Tibial nerve (tissue), 4 donors: ENCODE results near the gene ERAP2.

ENCODE experiments used
- EP300 ChIP-seq, 2 donors: sonication (generic); formaldehyde crosslinking; IDR thresholded peaks; one replicate each; pipeline ENCODE4 v1.6.1; 2017; ENCODE audit warnings: antibody characterized with exemption in 2 of 2, mild to moderate bottlenecking in 1 of 2
- POLR2A ChIP-seq, 2 donors: fragments of 450-650 bp; IDR thresholded peaks; one replicate each; pipeline ENCODE4 v1.6.1; 2017; ENCODE audit warnings: antibody characterized with exemption in 2 of 2, mild to moderate bottlenecking in 2 of 2, moderate library complexity in 2 of 2
- TF ChIP-seq, protein P1 (sequence below), 5 experiments: fragments of 200-600 bp in 3 of 5; fragments of 450-650 bp in 2 of 5; sonication (generic) in 3 of 5; IDR thresholded peaks; one replicate each; pipeline ENCODE4 v1.5.1; 2016 to 2019; ENCODE audit warnings: antibody characterized with exemption in 5 of 5, mild to moderate bottlenecking in 3 of 5, moderate library complexity in 2 of 5

DNA sequence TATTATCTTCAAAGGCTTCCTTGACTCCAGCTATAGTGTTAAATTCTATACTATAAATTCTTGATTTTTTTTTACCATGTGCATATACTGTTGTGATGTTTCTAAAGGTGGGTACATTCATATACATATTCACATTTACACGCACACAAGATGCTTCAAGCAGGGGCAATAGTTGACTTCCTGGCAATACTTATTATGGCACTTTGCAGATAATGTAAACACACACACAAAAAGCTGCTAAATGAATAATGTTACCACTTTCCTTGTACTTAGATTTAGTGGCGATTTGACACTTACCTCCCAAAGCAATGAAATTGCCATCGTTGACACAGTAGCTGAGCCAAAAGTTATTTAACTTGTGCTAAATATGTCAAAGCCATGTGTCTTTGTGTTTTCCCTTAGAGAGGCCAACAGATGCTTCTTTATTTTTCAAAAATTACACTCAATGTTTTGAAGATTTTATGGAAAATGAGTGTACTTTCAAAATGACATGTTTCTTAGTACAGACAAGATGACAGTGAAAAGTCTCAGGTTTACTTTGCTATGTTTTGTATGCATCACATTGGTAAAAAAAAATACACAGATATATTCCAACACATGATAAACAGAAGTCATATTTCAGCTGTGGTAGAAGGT is 12.2 kb upstream of the ERAP2 start:
- TF ChIP-seq, protein P1, sequence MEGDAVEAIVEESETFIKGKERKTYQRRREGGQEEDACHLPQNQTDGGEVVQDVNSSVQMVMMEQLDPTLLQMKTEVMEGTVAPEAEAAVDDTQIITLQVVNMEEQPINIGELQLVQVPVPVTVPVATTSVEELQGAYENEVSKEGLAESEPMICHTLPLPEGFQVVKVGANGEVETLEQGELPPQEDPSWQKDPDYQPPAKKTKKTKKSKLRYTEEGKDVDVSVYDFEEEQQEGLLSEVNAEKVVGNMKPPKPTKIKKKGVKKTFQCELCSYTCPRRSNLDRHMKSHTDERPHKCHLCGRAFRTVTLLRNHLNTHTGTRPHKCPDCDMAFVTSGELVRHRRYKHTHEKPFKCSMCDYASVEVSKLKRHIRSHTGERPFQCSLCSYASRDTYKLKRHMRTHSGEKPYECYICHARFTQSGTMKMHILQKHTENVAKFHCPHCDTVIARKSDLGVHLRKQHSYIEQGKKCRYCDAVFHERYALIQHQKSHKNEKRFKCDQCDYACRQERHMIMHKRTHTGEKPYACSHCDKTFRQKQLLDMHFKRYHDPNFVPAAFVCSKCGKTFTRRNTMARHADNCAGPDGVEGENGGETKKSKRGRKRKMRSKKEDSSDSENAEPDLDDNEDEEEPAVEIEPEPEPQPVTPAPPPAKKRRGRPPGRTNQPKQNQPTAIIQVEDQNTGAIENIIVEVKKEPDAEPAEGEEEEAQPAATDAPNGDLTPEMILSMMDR (IDR thresholded peaks at IDR 0.05), result no peak
- TF ChIP-seq EP300 (IDR thresholded peaks at IDR 0.05) (no peak), POLR2A (IDR thresholded peaks at IDR 0.05) (no peak)
